GM21381 (cell line): Measurements from ENCODE around the gene GRID1.
"Not testable (repeated sequence)": the region's sequence is repeated elsewhere in the genome, so short reads cannot be mapped to it uniquely, and the experiment has no call there.

Experiments
- ATAC-seq: cut with Tn5 transposase; IDR thresholded peaks from one replicate; pipeline ENCODE4 v1.9.1; 2021; ENCODE audit warnings: mild to moderate bottlenecking, moderate library complexity; ENCODE audit not compliant: unreplicated experiment

Gene GRID1

DNA sequence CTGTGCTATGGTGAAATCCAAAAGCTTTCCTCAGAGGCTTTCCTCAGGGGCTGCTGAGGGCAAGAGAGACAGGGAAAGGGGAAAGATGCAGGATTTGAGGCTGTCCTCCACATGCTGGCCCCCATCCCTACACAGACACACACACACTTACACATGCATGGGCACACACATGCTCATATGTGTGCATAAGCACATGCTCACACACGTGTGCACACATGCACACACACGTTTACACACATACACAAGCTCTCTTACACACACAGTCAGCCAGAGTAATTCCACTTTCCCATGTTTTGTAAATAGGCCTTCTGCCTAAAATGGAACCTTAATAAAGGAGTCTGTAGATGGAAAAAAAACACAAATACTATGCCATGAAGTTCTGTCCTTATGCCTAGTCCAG is 312.9 kb downstream of the GRID1 start:
- no peak for ATAC-seq

DNA sequence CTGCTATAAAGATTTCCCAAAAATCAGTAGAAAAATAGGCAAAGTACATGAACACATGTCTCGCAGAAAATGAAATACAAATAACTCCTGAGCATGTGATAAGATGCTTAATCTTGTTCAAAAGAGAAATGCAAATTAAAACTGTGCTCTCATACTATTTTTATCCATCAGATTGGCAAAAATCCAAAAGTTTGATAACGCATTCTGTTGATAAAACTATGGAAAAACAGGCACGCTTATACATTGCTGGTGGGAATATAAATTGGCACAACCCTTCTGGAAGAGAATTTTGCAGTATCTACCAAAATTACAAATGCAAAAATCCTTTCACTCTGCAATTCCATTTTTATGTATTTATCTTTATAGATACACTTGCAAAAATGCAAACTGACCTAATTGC is 315.0 kb downstream of the GRID1 start:
- ATAC-seq = no peak

DNA sequence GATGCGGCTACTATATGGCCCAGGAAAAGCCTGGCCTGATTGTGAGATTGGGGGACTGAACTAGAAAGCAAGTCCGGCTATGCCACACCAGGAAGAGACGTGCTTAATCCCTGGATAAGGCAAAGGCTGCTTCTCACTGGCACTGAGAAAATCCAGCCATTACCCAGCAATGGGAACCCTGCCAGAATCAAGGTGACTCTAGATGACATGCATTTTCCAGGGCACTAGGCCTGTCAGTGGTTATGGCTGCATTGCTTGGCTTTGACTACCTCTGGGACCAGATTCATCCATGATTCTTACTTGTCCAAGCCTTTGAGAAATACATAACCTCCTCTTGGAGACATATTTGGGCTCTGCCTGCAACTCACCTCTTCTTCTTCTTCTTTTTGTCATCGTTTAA is 317.2 kb downstream of the GRID1 start:
- no peak for ATAC-seq

DNA sequence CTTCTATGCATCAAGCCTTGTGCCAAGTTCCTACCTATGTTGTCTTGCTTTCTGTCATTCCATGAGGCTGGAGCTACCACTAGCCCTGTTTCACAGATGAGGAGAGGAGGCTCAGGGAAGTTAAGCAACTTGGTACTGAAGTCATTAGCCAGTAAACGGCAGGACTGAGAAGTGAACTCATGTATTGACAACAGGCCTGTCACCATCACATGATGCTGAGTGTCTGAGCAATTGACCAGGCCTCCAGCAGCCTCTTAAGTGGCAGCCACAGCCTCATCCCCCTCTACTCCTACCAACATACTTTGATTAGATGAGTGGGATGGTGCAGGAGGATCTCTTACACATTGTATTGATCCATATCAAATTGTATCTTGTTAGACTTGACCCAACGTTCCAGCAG is 317.6 kb downstream of the GRID1 start:
- no peak for ATAC-seq

DNA sequence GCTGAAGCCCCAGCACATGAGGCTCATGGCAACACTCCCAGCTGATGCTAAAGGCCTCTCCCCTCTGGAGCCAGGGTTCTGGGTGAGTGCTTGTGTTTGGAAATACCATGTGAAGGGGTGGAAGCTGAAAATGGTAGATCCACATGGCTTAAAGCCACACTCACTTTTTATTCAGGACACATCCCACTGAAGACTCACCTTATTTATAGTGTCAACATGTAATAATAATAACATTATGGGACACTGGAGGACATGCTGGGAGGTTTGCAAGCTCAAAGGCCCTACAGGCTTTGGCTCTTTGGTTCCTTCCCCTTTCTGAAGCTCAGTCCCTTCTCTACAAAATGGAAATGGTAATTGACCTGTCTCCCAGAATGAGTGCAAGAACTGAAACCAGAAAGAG is 318.0 kb downstream of the GRID1 start:
- no peak for ATAC-seq

DNA sequence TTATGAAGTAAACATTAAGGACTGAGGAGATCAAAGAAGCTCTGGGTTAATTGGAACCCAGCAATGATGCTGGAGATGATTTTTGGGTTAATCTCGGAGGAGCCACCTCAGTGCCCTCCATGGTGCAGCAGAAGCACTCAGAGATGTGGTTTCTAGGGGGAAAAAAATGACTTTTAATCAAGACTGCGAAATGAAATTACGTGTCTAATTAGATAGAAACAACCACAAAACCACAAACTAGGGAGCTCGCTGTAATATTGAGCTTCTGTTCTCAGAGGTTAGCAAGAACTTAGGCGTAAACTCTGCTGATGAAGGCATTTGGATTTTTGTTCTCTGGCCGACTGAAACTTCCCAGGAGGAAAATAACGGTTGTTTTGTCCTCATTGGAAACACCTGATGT is 319.0 kb downstream of the GRID1 start:
- ATAC-seq = no peak

DNA sequence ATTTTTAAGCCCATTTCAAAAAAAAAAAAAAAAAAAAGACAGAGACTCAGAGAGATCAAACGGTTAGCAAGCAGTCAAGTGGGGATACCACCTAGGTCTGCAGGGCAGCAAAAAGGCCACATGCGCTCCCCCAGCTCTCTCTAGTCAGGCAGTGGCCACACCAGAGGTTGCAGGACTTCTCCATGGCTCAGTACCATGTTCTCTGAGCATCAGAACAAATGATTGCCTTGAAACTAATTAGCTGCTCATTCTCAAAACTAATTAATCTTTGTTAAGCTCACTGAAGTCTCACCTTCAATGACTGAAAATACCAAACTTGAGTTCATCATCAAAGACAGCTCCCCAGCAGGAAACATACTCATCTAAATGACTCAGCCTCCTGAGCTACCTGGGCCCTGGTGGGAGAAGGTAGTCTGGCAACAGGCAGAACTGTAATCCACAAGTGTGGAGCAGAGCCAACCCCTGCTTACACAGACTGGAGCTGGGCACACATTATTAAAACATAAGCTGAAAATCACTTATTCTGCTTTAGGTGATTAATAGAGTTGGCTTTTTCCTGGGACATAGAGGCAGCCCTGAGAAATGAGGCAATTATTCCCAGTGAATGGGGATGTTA is 319.6 kb downstream of the GRID1 start:
- no peak for ATAC-seq

DNA sequence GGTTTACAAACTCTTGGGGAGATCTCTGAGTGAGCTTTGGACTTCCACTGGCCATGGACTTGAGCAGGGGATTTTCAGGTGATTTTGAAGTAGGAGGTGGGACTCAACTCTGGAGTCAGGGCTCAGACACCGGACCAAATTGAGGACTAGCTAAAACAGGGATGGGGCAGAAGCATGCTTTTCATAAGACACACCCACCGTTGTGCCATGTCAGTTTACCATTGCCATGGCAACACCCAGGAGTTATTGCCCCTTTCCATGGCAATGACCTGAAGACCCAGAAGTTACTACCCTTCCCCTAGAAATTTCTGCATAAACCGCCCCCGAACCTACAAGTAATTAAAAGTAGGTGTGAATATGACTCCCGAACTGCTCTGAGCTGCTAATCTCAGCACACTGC is 320.7 kb downstream of the GRID1 start:
- no peak for ATAC-seq

DNA sequence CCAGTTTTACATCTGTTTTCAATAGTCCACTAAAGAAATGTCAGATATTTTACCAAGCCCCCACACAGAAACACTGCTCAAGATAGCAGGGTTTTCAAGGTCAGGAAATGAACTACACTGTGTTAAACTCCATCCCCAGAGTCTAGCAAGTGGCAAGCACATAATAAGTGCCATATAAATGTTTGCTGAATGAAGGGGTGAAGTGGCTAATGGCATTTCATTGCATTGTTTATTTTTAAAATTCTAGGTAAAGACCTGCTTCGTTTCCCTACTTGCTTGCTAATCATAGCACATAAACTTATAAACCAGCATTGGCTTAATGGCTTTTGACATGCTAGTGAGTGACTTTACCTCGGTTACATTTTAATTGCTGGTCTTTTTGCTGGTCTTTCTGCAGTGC is 322.6 kb downstream of the GRID1 start:
- ATAC-seq = no peak

DNA sequence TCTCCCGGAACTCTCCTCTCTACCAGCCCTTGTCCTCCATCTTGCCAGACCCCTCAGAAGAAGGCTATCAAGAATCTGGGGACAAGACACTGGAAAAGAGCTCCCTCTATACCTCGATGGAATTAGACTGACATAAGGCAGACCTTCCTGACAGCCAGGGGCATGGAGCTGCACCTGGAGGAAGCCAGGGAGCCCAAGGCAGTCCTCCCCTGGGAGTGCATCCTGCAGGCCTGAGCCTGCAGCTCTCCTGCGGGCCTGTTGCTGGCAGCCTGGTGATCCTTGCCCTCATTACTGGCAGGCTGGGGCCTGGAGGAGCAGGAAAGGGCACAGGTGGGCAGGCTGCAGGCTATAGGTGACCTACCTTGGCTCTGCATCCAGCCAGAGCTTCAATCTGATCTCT is 323.4 kb downstream of the GRID1 start:
- no peak for ATAC-seq

DNA sequence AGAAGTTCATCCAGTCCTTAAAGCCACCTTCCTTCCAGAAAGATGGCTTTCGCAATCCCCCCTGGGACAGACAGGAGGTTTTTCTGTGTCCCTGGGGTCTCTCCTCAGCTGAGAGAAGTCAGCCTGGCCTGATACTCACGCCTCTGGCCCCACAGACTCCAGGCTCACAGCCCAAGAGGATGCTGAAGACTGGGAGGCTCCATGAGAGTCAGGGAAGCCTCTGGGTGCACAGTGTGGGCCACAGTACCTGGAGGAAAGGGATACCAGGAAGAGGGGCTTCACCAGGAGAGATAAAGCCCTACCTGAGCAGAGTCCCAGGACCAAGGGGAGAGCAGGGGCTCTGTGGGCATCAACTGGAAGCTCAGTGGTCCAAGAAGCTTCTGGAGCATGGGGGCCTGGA is 324.4 kb downstream of the GRID1 start:
- no peak for ATAC-seq

DNA sequence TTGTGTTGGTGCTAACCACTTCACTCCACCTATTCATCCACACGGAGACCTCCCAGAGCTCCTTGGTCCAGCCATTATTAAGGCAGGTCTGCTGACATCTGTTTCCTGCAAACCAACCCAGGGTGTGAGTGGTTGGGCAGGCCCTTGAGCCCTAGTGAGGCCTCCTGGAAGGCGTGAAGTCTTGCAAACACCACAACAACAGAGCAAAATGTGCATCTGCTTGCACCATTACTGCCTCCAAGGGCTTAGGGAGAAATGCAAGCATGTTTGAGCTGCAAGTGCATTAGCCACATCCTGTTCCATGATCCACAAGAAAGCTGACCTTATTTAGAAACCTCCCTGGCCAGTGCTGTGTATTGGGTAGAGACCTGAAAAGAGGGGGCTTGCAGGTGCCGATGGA is 325.5 kb downstream of the GRID1 start:
- no peak for ATAC-seq

DNA sequence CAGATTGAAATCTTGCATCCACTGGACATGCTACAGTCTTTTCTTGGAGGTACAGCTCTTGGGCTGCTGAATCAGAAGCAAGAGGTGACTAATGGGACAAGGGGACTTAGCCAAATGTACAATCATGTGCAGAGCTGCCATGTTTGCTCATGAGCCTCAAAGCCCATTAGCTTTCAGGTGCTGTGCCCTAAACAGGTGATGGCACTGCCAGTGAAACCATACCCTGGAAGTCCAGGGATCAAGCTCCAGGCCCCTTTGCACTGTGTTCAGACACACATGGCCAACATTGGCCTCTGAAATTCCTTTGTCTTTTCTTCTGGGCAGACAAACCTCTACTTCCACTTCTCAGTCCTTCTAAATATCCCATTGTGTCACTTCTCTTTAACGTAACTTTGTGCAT is 328.2 kb downstream of the GRID1 start:
- ATAC-seq = no peak

DNA sequence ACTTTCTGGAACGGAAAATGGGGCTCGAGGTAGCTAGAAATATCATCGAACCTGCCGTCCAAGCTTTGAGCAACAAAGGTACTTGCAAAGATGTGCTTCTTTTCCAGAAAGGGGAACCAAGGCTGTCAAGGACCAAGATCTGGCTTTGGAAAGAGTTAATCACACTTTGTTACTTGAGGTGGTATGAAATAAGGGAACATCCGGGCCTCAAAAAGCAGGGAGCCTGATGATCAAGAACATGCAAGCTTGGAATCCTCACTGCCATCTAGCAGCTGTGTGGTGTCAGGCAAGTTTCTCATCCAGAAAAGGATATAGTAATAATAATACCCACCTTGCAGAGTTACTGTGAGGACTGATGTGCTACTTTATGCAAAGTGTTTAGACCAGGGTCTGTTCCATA is 329.5 kb downstream of the GRID1 start:
- no peak for ATAC-seq

DNA sequence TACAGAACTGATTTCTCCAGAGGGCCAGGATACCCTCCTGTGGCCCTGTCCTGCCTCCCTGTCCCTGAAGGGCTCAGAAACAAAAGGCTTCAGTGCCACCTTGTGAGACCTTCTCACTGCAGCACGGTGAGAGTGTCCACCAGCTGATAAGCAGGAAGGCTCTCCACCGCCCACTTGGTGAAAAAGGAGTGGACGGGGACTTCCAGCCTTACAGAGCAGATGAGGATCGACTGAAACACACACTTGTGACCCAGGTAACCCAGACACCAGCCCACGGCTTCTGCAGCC is 330.1 kb downstream of the GRID1 start:
- ATAC-seq = no peak

DNA sequence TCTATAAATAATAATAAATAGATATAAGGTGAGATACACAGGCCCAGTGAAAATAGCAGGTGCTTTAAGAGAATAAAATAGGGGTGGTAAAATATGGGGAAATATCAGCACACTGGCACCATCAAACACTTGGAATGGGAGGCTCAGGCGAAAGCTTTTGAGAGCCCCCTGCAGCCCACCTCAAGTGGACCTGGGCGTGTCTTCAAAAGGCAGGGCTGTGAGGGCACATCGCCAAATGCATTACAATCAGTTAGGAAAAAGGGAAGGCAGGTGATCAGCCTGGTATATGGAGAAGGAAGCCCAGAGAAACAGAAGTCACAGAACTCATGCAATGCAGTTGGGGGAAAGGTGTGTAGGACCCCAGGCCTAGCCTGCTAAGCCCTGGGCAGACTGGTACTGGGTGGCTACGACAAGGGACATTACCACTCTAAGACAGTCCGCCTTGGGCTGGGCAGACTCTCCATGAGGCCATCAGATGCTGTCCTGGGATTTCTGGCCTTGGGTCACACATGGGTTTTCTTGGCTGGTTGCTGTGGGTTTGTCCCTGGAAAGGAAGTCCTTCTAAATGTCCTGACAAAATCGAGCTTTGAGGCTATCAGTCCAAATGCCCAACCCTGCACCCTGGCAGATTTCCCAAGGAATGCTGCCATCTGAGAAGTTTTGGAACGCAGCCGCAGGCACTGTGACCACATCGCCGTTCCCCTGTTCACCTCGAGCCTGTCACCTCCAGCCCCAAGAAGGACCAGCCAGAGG is 330.6 kb downstream of the GRID1 start:
- ATAC-seq = no peak

DNA sequence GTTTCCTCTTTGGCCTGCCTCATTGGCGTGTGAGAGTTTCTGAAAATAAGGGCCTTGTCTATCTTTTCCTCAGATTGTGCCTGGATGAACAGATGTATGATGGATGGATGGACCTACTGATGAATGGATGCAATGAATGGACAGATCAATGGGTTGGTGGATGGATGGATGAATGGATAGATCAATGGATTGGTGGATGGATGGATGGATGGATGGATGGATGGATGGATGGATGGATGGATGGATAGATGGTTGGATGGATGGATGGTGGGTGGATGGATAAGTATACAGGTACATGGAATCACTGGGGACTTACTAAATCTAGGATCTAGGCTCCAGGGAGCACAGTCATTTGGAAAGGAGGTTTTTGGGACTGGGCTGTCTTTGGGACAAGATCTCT is 331.9 kb downstream of the GRID1 start:
- ATAC-seq = no peak

DNA sequence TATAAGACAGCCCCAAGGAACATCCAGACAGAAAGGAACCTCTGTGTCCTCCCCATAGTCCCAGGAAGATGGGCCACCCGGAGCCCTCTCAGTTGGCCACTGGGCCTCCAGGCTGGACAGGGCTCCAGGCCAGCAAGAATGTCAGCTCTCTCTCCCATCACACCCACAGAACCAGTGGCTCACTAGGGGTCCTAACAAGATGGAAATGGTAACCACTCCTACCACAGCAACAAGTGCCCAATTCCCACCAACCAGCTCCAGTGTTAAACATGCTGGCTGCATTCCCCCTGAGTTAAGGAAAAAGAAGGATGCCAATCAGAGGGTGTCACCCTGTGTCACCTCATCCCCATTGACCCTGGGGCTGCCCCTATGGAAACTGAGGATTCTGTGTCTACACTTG is 333.0 kb downstream of the GRID1 start:
- no peak for ATAC-seq

DNA sequence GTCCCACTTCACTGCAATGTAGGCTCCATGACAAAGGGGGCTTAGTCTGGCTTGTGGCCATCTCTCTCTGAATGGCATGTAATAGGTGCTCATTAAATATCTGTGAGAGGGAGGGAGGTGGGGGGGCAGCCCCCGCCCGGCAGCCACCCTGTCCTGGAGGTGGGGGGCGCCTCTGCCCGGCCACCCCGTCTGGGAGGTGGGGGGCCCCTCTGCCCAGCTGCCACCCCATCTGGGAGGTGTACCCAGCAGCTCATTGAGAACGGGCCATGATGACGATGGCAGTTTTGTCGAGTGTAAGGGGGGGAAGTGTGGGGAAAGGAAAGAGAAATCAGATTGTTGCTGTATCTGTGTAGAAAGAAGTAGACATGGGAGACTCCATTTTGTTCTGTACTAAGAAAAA is 334.5 kb downstream of the GRID1 start:
- ATAC-seq = not testable (repeated sequence)

DNA sequence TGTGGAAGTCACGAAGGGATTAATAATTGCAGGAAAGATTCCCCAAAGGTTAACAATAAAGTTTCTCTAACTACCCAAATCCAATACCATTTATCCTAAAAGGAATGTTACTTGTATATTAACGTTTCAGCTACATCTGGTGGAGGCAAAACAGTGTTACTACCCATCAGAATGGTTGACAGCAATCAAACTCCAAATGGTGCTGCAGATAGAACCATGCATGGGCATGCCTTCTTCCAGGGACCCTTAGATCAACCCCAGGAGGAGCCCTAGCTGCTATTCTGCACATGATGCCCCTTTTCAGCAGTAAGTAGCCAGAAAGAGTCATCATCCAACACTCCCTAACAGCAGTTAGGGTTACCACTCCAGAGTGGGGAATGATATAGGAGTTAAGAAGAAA is 336.3 kb downstream of the GRID1 start:
- no peak for ATAC-seq

DNA sequence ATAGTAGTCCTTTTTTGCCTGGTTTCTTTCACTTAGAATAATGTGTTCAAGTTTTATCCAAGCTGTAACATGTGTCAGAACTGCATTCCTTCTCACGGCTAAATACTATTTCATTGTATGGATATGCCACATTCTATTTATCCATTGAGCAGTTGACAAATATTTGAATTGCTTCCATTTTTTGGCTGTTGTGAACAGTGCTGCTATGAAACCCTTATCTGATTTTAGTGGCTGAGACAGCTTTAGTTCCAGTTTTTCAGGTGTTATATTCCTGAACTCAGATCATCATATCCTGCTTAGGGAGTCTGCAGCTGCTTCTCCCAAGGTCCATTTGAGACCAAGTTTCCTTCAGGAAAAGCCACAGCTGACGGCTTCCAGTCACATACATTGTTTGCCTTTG is 339.2 kb downstream of the GRID1 start:
- no peak for ATAC-seq

DNA sequence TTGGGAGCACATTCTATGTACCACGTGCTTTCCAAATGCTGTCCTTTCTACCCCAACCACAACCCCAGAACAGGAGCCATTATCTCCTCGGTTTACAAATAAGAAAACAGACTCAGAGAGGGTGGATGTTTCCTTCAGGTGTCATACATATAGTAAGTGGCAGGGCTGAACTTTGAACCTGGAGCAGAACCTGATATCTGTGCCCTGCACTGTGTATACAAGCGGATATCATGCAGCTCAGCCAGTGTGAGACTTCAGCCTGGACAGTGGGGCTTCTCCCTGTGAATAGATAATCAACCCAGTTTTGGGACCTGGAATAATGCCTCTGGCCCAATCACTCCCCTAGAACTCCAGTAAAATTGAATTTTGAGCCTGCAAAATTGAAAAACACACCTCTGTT is 341.1 kb downstream of the GRID1 start:
- no peak for ATAC-seq
